ENCODE measurements around the gene CBX7. TPM values are rescaled to one million over a fixed set of nuclear protein-coding genes. Genes with fewer than 3 reads are reported as not detected.

Gene CBX7
- polyA plus RNA-seq, 3 donors: 3.1 to 18.0 (median 4.0) TPM

GRCh38 chr22:39179841-39180335, 27.4 kb upstream of the CBX7 start:
- intact Hi-C loops (cut with micrococcal nuclease): no loop called here

DNA sequence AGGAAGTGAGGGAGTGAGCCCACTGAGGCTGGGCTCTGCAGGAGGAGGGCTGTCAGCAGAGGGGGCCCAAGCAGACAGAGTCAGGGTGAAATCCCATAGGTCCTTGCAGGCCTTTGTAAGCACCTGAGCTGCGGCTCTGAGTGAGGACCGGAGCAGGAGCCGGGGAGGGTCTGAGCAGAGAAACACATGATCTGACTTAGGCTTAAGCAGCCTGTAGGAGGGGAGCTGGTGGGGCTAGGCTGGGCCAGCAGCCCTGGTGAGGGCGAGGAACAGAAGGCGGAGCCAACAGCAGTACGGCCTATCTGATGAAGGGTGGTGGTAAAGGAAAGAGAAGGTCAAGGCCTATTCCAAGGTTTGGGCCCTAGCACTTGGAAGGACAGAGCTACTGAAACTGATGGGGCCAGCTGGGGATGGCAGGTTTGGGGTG, 26.9 kb upstream of the CBX7 start:
- Histone ChIP-seq H3K36me3 (replicated peaks in 1 of 2; ENCODE audit: control insufficient read depth in 1 of 2, insufficient read depth in 2 of 2, low read length in 2 of 2) (no peaks in the 10 kb centered on the region), H2AFZ (ENCODE audit: insufficient read depth, low read depth, low read length, poor library complexity, severe bottlenecking) (no peak overlapping the region), H3K4me2 (replicated peaks; ENCODE audit: extremely low read depth, low read length, poor library complexity, severe bottlenecking) (no peak overlapping the region)

More at GRCh38 chr22:39179841-39180335, 27.4 kb upstream of the CBX7 start:
- peaks cover under 1 to 2% of the 10 kb centered on the region in 2 donors for H3K4me1 ChIP-seq (ENCODE audit: control insufficient read depth in 1 of 2, insufficient read depth in 2 of 2, low read length in 2 of 2)
- peaks cover 6% of the 10 kb centered on the region for H3K4me1 Mint-ChIP-seq
- H3K27ac Mint-ChIP-seq: no peak overlapping the region
- peaks cover 13 to 14% (median 13%) of the 10 kb centered on the region in 3 donors for H3K27me3 Mint-ChIP-seq (ENCODE audit: low read depth in 3 of 3)
- peaks cover 4 to 10% (median 8%) of the 10 kb centered on the region in 7 donors for H3K9me3 Mint-ChIP-seq
- no peak overlapping the region for H2AFZ ChIP-seq (ENCODE audit: insufficient read depth, low read depth, low read length, poor library complexity, severe bottlenecking)
- whole genome bisulfite sequencing (ENCODE audit: insufficient coverage): 85% methylated on average over 20 of the region's 21 CpGs
- no peak for DNase-seq
- no peaks in the 10 kb centered on the region for H3K79me2 ChIP-seq (ENCODE audit: insufficient read depth, low read length)
- H3K36me3 Mint-ChIP-seq: no peaks in the 10 kb centered on the region
- H3K4me3 Mint-ChIP-seq: no peak overlapping the region
- no peak overlapping the region for H3K27ac ChIP-seq (ENCODE audit: low read depth in 1 of 2, low read length in 2 of 2)
- TF ChIP-seq CTCF (IDR thresholded peaks at IDR 0.05): no peak
- H3K9me3 ChIP-seq (replicated peaks in 1 of 2; ENCODE audit: control insufficient read depth in 1 of 2, insufficient read depth in 1 of 2, low read length in 2 of 2): peaks cover 5 to 12% of the 10 kb centered on the region in 2 donors
- no peaks in the 10 kb centered on the region for H3K36me3 ChIP-seq (replicated peaks in 1 of 2; ENCODE audit: control insufficient read depth in 1 of 2, insufficient read depth in 2 of 2, low read length in 2 of 2)
- no peaks in the 10 kb centered on the region for H3K27me3 ChIP-seq (ENCODE audit: control insufficient read depth in 2 of 2, insufficient read depth in 2 of 2, low read length in 2 of 2)
- H3K4me2 ChIP-seq (replicated peaks; ENCODE audit: extremely low read depth, low read length, poor library complexity, severe bottlenecking): no peak overlapping the region
- no peaks in the 10 kb centered on the region for H4K20me1 ChIP-seq (ENCODE audit: insufficient read depth, low read length)
- no peak overlapping the region for H3K4me3 ChIP-seq (replicated peaks in 1 of 3; ENCODE audit: low read depth in 2 of 3, low read length in 3 of 3)
- H3K9ac ChIP-seq (ENCODE audit: insufficient read depth, low read length, poor library complexity, severe bottlenecking): no peak overlapping the region

More for the DNA sequence above, 26.9 kb upstream of the CBX7 start:
- H3K27ac Mint-ChIP-seq: no peak overlapping the region
- H3K9me3 Mint-ChIP-seq: peaks cover 4 to 10% (median 8%) of the 10 kb centered on the region in 7 donors
- 86% methylated on average over 5 of the region's 6 CpGs for WGBS (ENCODE audit: insufficient coverage)
- H3K4me1 Mint-ChIP-seq: peaks cover 11% of the 10 kb centered on the region
- H3K79me2 ChIP-seq (ENCODE audit: insufficient read depth, low read length): no peaks in the 10 kb centered on the region
- H3K36me3 Mint-ChIP-seq: no peaks in the 10 kb centered on the region
- intact Hi-C loops (cut with micrococcal nuclease): no loop called here
- H3K4me1 ChIP-seq (ENCODE audit: control insufficient read depth in 1 of 2, insufficient read depth in 2 of 2, low read length in 2 of 2): peaks cover 5 to 7% of the 10 kb centered on the region in 2 donors
- H3K27me3 ChIP-seq (ENCODE audit: control insufficient read depth in 2 of 2, insufficient read depth in 2 of 2, low read length in 2 of 2): no peaks in the 10 kb centered on the region
- no peak for TF ChIP-seq CTCF (IDR thresholded peaks at IDR 0.05)
- H3K9ac ChIP-seq (ENCODE audit: insufficient read depth, low read length, poor library complexity, severe bottlenecking): no peak overlapping the region
- peaks cover 5 to 12% of the 10 kb centered on the region in 2 donors for H3K9me3 ChIP-seq (replicated peaks in 1 of 2; ENCODE audit: control insufficient read depth in 1 of 2, insufficient read depth in 1 of 2, low read length in 2 of 2)
- H3K27me3 Mint-ChIP-seq (ENCODE audit: low read depth in 3 of 3): peaks cover 12 to 17% (median 13%) of the 10 kb centered on the region in 3 donors
- H3K4me3 ChIP-seq (replicated peaks in 1 of 3; ENCODE audit: low read depth in 2 of 3, low read length in 3 of 3): no peak overlapping the region
- no peak overlapping the region for H3K4me3 Mint-ChIP-seq
- DNase-seq: no peak
- H3K27ac ChIP-seq (ENCODE audit: low read depth in 1 of 2, low read length in 2 of 2): no peak overlapping the region
- no peaks in the 10 kb centered on the region for H4K20me1 ChIP-seq (ENCODE audit: insufficient read depth, low read length)

Measured in CD14-positive monocyte (primary cell).